Measurements from ENCODE around the gene GPR42. TPM values are rescaled to one million over a fixed set of nuclear protein-coding genes. Genes with fewer than 3 reads are reported as not detected.
"Not testable (repeated sequence)": the region's sequence is repeated elsewhere in the genome, so short reads cannot be mapped to it uniquely, and the experiment has no call there.

Gene GPR42
- total RNA-seq, 1 experiment from 2014 or later, result not detected

DNA sequence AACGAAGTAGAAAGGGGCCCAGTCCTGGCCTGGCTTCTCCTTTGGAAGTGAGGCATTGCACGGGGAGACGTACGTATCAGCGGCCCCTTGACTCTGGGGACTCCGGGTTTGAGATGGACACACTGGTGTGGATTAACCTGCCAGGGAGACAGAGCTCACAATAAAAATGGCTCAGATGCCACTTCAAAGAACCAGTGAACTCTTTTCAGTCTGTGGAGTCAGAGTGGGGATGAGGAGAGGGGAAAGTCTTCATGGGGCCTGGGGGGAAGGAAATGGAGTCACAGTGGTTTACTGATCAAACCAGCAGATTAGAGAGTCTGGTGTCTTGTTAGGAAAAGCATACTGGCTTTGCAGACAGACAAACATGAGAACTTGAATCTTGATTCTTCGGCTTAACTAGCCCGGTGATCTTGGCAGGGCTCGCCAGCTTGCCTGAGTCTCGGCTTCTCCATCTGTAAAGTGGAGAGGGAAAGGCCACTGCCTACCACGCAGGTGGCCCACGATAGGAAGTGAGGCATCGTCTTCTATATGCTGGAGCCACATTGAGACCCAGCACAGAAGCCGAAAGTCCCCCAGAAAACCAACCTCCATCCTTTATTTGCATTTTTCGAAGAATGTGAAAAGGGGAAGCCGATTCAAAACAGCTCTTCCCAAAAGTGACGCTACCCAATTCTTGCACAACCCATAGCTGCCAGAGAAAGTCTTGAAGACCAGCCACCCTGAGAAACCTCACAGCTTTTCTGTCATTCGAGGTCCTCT lies 23.5 kb upstream of the GPR42 start, which contains the start of gene FFAR1:
TSS of gene FFAR1 (plus strand) at position 732 of the 759 bp plus-strand sequence. CDS start 3,650 bp downstream, outside the sequence.
- DNase-seq (ENCODE audit: low read depth), result peak; percentile 6

DNA sequence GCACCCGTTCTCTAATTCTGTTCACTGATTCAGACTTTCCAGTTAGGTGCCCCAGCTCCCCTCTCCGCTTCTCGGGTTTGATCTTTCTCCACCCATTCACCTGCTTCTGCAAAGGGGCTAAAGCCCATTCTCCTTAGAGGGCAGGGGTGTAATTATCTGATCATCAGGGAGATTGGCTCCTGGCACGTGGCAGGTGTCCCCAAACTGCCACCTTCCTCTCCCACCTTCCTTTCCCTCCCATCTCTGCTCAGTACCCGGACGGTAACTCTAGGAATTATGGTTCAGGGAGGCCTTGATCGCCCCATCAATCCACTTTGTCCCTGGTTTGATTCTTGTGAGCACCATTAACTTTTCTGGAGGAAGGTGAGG lies 23.0 kb upstream of the GPR42 start:
- no peak for DNase-seq (ENCODE audit: low read depth)

DNA sequence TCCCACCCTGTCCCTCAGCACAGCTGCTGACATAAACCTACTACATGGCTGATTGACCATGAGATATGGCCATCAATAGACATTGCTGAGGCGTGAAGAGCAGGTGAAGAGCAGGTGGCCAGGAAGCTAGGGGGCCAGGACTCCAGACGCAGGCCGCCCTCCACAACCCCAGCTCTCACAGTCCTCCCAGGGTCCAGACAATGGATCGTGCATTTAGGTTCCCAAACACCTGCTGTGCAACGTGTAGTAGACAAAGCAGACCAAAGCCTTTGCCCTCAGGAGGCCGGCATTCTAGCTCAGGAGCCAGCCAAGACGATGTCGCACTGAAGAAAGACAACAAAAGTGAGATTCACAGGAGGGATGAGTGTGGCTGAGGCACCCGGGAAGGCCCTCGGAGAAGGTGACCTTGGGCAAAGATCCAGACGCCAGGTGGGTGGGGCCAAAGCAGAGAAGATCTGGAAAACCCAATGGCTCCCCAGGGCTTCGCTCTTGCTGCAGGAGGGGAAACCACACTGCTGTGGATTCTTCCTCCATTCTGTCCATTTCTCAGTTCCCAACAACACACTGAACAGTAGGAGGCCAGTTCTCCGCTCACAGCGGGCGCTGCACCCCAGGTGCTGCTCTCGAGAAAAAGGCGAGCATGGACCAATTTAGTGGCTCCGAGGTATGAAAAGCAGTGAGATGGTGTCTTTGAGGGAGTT lies 21.8 kb upstream of the GPR42 start:
- no peak for DNase-seq (ENCODE audit: low read depth)

DNA sequence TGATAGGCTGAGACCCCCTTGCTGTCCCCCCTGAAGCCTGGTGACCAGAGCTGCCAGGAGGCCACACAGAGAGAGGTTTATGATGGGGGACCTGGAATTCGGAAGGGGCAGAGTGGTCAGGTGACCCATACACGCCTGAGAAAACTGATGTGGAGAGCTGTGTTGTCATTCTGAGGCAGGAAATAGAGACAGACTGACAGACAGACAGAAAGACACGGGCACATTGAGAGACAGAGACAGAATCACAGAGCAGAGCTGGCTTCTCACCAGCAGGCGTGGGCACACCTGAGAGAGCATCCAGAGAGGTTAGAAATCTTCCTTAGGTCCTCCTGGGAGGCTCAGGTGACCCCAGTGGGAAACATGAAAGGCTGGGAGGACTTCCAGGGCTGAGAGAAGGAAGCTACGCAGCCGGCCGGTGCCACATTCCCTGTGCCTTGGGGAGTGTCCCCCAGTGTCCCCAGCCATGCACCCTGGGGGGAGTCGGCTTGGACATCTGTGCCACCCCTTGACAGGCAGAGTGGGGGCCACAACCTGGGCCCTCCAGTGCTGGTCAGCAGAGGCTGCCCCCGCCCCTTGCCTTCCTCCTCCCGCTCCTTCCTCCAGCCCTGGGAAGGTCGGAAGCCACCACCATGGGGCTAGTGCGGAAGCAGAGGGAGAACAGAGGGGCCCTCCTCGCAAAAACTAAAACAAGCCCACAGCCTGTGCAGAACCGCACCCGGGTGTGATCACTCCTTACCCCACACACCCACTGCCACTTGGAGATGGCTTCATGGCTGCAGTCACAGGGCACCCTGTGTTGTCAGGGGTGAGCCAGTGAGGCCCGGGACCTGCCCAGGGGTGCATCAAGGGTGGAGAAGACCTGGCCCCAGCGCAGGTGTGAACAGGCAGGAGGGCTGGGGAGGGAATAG lies 21.0 kb upstream of the GPR42 start:
- DNase-seq (ENCODE audit: low read depth), result no peak

DNA sequence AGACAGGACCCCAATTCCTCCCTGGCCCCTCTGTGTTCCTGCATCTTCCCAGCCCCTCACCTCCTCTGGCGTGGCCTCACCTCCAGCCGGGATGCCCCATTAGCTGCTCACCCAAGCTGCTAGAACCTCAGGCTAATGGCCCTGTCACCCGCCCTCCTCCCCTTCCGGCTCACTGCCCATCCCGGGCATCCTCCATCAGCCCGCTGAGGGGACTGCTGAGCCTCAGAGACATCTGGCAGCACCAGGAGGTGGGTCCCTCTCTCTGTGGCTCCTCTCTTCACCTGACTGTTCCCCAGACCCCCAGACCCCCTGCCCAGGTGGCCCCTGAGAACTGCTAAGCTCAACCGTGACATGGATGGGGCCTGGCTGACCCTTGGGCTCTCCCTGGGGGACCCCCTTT lies 20.3 kb upstream of the GPR42 start:
- no peak for DNase-seq (ENCODE audit: low read depth)

DNA sequence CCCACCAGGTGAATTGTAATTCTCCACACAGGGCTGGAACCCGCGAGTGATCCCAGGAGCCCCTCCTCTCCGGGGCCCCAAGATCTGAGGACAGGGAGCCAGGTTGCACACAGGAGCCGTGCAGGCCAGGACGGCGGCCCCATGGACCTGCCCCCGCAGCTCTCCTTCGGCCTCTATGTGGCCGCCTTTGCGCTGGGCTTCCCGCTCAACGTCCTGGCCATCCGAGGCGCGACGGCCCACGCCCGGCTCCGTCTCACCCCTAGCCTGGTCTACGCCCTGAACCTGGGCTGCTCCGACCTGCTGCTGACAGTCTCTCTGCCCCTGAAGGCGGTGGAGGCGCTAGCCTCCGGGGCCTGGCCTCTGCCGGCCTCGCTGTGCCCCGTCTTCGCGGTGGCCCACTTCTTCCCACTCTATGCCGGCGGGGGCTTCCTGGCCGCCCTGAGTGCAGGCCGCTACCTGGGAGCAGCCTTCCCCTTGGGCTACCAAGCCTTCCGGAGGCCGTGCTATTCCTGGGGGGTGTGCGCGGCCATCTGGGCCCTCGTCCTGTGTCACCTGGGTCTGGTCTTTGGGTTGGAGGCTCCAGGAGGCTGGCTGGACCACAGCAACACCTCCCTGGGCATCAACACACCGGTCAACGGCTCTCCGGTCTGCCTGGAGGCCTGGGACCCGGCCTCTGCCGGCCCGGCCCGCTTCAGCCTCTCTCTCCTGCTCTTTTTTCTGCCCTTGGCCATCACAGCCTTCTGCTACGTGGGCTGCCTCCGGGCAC lies 19.3 kb upstream of the GPR42 start:
- no peak for DNase-seq (ENCODE audit: low read depth)

DNA sequence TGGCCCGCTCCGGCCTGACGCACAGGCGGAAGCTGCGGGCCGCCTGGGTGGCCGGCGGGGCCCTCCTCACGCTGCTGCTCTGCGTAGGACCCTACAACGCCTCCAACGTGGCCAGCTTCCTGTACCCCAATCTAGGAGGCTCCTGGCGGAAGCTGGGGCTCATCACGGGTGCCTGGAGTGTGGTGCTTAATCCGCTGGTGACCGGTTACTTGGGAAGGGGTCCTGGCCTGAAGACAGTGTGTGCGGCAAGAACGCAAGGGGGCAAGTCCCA lies 18.8 kb upstream of the GPR42 start:
- DNase-seq (ENCODE audit: low read depth), result no peak

DNA sequence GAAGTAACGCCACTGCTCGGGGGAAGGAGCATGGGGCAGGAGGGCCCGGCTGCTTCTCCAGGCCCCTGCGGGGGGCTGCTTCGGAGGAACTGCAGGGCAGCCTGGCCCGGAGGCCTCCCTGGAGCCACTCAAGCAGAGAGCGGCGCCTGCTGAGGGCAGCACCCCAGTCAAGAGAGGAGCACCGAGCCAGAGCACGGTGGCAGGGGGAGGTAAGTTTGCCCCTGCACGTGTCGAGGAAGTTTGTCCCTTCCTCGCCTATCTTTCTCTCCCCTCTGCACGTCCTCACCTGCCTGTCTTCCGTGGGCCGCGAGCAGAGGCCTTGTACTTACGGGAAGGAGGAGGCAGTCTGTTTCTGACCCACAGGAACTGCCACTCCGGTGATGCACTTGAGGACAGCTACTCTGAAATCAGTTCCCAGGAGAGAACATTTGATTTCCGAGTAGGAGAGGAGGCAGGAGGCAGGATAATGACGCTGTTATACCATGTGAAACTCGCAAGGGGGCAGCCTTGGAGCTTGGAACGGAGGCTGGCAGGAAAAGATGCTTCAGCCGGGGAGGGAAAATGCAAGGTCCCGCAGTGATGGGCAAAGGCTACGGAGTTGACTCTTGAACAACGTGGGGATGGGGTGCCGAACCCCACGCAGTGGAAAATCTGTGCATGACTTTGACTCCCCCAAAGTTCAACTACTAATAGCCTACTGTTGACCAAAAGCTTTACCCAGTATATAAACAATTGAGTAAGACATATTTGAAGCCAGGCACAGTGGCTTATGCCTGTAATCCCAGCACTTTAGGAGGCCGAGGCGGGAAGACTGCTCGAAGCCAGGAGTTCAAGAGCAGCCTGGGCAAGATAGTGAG lies 18.2 kb upstream of the GPR42 start:
- peak; percentile 63 for DNase-seq (ENCODE audit: low read depth)

DNA sequence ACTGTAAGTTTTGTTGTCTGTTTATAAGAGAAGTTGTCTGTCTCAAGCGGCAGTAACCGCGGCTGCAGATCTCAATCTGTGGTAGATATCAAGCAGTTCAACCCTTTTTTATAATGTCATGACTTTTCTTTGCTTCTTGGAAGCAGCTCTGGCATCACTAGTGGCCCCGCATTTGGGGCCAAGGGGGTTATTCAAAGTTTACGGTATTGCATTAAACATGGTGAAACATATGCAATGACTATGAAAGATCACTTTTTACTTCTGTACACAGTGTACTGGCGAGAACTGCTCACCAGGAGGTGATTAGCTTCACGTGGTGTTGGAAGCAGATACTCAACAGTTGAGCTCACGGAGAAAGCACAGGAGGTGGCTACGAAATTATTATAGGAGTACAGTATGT lies 17.2 kb upstream of the GPR42 start:
- no peak for DNase-seq (ENCODE audit: low read depth)

DNA sequence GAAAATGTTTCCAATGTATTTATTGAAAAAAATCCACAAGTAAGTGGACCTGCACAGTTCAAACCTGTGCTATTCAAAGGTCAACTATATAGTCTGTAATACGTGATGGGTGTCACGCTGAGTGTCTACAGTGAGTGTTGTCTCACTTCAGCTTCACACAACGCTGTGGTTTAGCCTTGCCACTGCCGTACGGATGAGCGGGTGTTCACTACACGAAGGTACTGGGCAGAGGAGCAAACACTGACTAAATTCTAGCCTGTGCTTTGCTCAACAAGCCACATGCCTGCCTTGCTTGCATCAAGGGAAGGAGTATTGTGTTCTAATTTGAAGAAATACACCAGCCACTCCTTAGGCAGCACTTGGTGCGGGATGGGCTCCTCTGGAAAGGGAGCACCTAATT lies 16.0 kb upstream of the GPR42 start:
- DNase-seq (ENCODE audit: low read depth), result no peak

DNA sequence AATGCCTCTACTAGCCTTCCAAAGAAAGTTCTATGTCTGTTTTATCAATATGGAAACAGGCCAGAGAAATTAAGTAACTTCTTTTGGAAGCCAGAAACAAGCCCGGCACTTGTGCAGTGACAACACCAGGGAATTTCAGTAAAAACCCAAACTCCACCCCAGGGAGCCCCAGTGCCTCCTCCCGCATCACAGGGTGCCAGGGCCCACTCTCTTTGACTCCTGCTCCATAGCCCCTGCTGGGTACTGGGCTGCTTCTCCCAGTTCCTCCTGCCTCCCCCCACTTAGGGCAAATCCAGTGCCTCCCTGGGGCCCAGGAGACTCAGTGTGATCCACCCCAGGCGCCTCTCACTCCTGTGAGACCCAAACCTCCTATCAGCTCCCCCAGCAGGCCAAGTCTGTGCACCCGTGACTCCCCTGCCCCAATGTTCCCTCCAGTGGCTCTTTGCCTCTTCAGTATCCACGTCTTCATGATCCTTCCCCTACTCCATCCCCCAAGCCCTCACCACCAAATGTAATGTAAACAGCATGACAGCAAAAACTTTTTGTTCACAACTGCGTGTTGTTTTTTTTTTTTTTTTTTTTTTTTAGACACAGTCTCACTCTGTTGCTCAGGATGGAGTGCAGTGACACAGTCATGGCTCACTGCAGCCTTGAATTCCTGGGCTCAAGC lies 14.9 kb upstream of the GPR42 start:
- no peak for DNase-seq (ENCODE audit: low read depth)

DNA sequence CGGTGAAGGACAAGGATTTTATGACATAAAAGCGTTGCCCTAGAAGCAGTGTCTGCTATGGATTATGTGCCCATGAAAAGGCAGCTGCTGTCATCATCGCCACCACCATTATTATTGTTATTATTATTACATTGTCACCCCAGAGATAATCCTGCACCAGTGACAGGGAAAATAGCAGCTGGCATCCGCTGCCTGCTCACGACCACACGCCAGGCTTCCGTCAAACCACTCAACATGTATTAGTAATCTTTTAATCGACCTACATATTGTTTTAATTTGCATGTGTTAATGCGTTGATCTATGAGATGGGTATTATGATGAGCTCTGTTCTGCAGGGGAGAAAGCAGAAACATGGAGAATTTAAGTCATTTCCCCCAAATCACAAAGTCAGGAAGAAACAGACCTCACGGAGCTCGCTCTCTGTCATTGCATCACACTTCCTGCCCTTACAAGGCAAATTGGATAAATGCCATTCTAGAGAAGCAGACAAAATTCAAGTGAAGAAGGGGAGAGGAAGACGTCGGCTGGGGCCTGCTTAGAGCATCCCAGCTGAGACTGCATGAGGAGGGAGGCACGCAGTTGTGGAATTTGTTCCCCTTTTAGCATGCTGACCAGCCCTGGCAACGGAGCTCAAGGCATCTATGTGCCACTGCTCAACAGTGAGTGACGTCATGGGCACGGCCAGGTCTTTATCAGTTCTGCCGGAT lies 12.8 kb upstream of the GPR42 start, which contains the start of gene FFAR3:
TSS of gene FFAR3 (plus strand) at position 594 of the 707 bp plus-strand sequence. CDS start 431 bp downstream, outside the sequence.
- no peak for DNase-seq (ENCODE audit: low read depth)

DNA sequence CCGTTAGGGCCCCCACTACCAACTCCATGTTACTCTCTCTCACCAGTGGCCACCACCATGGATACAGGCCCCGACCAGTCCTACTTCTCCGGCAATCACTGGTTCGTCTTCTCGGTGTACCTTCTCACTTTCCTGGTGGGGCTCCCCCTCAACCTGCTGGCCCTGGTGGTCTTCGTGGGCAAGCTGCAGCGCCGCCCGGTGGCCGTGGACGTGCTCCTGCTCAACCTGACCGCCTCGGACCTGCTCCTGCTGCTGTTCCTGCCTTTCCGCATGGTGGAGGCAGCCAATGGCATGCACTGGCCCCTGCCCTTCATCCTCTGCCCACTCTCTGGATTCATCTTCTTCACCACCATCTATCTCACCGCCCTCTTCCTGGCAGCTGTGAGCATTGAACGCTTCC lies 12.0 kb upstream of the GPR42 start:
- not testable (repeated sequence) for DNase-seq (ENCODE audit: low read depth)

DNA sequence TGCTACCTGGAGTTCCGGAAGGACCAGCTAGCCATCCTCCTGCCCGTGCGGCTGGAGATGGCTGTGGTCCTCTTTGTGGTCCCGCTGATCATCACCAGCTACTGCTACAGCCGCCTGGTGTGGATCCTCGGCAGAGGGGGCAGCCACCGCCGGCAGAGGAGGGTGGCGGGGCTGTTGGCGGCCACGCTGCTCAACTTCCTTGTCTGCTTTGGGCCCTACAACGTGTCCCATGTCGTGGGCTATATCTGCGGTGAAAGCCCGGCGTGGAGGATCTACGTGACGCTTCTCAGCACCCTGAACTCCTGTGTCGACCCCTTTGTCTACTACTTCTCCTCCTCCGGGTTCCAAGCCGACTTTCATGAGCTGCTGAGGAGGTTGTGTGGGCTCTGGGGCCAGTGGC lies 11.5 kb upstream of the GPR42 start:
- not testable (repeated sequence) for DNase-seq (ENCODE audit: low read depth)

DNA sequence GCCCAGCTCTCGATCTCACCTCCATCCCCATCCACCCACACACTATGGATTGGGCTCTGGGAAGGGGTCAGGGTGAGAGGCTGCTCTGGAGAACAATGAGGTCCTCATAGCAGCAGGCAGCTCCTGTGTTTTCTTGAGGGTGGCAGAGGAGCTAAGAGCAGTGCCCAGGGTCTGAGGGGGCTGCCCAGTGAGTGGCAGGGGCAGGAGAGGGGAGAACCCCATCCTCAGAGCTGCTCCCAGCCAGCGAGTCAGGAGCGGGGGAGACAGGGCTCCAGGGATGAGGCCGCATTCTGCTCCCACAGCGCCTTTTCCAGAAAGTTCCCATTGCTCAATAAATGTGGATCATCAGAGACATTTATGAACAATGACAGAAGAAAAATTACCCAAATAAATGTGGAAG lies 10.8 kb upstream of the GPR42 start:
- DNase-seq (ENCODE audit: low read depth), result not testable (repeated sequence)

DNA sequence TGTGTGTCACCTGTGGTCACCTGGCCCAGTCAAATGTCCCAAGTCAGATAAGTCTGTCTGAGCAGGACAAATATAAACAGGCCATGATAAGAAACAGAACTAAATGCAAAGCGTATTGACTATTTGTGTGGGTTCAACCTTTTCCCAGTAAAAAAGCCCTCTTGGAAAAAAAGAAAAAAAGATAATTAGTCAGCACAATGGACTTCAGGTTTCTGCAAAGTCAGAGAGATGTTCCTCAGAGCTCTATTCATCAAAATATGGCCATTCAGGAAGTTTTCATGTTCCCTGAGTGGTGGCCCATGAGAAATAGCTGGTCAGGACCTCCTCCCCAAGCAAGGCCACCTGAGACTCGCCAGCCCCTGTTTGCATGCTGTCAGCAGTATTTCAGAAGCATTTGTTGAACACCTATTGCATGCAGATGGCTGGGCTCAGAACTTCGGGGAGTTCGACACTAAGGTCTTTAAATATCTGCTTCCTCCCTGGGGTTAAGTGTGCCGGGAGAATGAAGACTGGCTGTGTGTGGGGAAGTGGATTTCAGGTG lies 9.9 kb upstream of the GPR42 start:
- no peak for DNase-seq (ENCODE audit: low read depth)

DNA sequence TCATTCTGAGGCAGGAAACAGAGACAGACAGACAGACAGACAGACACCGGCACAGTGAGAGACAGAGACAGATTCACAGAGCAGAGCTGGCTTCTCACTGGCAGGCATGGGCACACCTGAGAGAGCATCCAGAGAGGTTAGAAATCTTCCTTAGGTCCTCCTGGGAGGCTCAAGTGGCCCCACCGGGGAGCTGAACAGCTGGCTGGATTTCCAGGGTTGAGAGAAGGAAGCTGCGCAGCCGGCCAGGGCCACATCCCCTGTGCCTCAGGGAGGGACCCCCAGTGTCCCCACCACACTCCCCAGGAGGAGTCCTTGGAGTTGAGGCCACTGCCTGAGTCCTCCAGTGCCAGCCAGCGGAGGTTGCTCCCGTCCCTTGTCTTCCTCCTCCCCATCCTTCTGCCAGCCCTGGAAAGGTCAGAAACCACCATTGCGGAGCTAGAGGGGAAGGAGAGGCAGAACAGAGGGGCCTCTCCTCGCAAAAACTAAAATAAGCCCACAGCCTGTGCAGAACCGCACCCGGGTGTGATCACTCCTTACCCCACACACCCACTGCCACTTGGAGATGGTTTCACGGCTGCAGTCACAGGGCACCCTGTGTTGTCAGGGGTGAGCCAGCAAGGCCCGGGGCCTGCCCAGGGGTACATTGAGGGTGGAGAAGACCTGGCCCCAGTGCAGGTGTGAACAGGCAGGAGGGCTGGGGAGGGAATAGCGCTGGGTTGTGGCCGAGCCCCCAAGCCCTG lies 8.4 kb upstream of the GPR42 start:
- DNase-seq (ENCODE audit: low read depth), result no peak

DNA sequence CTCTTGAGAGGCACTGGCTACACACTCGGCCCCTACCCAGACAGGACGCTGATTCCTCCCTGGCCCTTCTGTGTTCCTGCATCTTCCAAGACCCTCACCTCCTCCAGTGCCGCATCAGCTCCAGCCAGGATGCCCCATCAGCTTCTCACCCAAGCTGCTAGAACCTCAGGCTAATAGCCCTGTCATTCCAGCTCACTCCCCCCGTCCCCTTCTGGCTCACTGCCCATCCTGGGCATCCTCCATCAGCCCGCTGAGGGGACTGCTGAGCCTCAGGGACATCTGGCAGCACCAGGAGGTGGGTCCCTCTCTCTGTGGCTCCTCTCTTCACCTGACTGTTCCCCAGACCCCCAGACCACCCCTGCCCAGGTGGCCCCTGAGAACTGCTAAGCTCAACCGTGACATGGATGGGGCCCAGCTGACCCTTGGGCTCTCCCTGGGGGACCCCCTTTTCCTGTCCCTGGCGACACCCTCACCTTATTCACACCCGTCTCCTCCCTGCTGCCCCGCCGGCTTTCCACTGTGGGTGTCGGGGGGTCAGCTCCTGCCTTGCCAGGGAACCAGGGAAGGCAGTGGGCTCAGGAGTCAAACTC lies 7.8 kb upstream of the GPR42 start:
- no peak for DNase-seq (ENCODE audit: low read depth)

Data from RPMI7951 (cell line).